GM19463 (cell line): ENCODE data around the gene SCAF4.
"Not testable (repeated sequence)": the region's sequence is repeated elsewhere in the genome, so short reads cannot be mapped to it uniquely, and the experiment has no call there.

Experiments used
- ATAC-seq: cut with Tn5 transposase; IDR thresholded peaks from one replicate; pipeline ENCODE4 v1.9.1; 2021; ENCODE audit warnings: mild to moderate bottlenecking, moderate library complexity; ENCODE audit not compliant: unreplicated experiment

Gene SCAF4

DNA sequence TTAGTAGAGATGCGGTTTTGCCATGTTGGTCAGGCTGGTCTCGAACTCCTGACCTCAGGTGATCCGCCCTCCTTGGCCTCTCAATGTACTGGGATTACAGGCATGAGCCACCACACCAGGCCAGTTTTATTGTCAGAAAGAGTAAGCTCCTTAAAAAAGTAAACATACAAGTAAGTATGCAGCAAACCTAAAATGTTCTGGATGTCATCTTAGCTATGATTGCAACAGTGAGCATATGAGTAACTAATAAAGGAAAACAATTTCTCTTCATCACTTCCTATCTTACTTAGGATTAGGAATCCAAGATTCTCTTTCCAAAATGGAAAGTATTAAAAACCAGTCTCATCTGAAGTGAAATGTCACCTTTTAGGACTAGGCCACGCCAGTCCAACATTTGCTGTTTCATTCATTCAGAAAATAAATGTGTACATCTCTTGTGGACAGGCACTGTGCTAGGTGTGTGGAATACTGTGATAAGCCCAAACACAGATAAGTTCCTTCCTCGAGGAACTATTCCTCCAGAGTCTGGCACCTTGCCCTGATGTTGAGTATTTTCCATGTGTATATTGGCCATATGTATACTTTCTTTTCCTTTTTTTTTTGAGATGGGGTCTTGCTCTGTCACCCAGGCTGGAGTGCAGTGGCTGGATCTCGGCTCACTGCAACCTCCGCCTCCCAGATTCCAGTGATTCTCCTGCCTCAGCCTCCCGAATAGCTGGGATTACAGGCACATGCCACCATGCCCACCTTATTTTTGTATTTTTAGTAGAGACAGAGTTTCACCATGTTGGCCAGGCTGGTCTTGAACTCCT, 5.9 kb upstream of the SCAF4 start:
- not testable (repeated sequence) for ATAC-seq

GRCh38 chr21:31735511-31735992, 3.6 kb upstream of the SCAF4 start:
- no peak for ATAC-seq

GRCh38 chr21:31733551-31734149, 1.7 kb upstream of the SCAF4 start:
- ATAC-seq, result no peak

- ATAC-seq, result no peak
Measured at GRCh38 chr21:31732597-31733550, 956 bp upstream of the SCAF4 start.

GRCh38 chr21:31731056-31731856, 662 bp downstream of the SCAF4 start:
- peak; percentile 10 for ATAC-seq

DNA sequence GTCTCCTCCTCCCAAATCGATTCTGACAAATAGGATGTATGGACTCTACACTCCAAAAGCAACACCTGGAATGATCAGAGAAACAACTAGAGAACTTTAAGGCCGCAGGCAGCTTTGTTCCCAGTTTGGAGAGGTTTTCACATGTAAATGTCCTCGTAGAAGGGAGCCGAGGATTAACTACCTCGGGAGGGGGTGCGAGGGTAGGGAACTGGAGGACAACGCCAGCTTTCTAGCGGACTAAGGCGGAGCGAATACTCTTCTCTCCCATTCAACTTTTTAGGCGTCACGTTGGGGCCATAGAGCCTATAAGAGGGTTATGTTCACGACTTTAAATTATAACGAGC, 1.2 kb downstream of the SCAF4 start:
- ATAC-seq, result no peak

DNA sequence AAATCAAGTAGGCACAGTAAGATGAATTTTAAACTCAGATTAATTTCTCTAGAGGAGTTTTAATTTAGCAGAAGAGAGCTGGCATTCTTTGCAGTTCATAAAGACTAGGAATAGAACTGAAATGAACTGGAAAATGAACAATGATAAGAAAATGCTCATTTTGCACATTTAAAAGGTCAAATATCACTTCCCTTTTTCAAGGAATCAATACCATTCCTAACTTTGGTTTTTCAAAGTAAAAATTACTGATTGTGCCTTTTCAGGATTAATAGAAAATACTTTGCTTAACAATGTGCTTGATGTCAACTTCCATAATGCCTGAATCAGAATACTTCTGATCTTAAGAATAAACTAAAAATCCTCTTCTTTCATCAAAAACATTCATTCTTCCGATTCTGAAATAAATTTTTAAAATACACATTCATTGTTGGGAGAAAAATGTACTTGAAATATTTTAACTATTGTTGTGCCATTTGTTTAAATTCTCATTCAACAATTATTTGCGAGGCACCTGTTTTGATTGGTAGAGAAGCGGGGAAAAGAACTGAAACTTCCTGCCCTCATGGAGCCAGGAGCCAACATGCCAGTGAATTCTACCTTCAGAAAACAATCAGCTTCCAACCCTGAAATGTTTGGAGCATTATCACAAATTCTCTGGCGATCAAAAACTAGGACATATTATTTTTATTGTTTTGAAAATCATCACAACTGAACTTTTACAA, 2.1 kb downstream of the SCAF4 start:
- no peak for ATAC-seq

DNA sequence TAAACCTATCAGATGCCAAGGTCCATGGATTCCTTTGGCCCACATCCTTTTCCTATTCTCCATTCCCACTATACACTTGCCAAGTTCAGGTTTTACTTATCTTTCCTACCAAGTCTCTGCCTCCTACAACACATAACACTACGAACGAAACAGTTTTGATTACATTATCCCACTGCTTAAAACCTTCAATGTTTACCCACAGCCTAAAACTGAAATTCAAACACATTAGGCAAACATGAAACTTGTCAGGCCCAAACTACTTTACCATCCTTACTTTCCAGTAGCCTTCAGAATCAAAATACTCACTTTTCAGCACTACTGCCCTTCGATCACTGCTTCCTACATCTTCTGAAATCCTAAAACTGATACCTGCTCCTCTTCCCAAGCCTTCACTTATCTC, 3.0 kb downstream of the SCAF4 start:
- ATAC-seq, result no peak

GRCh38 chr21:31728191-31728590, 3.7 kb downstream of the SCAF4 start:
- ATAC-seq, result no peak

- ATAC-seq, result no peak
Measured at GRCh38 chr21:31727181-31727580, 4.7 kb downstream of the SCAF4 start.

GRCh38 chr21:31726407-31726806, 5.5 kb downstream of the SCAF4 start:
- ATAC-seq, result no peak

GRCh38 chr21:31725202-31725839, 6.6 kb downstream of the SCAF4 start:
- ATAC-seq, result peak; percentile 49

DNA sequence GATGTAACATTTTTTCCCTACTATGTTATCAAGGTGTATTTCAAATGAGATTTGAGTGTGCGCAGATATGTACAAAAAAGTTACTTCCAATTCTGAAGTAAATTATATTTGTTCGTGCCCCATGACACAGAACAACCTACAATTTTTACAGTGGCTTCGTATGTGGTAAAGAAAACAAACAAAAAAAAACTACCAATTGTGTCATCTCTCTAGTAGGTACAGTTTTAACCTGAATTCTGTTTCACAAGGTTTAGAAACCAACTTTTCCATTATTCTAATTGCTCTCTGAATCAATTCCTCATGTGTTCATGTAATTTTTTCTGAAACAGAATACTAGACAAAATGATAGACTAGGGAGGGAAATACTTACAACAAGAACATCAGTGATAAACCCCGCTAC, 7.4 kb downstream of the SCAF4 start:
- no peak for ATAC-seq

GRCh38 chr21:31721381-31721780, 10.5 kb downstream of the SCAF4 start:
- ATAC-seq, result no peak

DNA sequence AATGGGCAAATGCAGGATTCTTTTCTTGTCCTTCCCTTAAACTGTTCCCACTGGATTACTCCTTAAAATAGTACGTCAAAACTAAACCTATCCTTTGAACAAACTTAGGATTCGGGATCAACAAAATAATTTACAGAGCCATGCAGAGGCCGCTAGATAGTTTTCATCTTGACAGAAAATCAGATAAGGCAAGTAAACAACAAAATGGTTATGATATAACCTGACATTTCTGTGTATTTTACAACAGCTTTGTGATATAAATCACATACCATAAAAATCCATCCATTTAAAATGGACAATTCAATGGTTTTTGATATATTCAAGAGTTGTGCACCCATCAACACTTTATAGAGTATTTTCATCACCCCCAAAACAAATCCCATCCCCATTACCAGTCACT, 11.2 kb downstream of the SCAF4 start:
- no peak for ATAC-seq

DNA sequence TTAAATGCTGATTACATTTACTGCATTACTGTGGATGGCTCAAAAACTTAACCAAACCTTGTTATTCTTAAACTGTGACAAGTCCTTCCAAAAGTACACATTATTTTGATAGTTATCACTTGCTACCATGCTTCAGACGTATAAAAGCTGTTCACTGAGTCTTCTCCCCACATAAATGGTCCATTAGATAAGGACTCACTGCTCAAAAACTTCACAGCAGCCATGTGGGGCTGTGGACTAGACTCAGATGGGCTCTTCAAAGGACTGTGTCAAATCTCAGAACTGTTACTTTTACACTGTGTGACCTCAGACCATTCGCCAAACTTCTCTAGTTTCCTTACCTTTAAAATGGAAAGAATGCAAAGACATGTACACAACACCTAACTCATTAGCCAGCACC, 11.6 kb downstream of the SCAF4 start:
- ATAC-seq, result no peak

DNA sequence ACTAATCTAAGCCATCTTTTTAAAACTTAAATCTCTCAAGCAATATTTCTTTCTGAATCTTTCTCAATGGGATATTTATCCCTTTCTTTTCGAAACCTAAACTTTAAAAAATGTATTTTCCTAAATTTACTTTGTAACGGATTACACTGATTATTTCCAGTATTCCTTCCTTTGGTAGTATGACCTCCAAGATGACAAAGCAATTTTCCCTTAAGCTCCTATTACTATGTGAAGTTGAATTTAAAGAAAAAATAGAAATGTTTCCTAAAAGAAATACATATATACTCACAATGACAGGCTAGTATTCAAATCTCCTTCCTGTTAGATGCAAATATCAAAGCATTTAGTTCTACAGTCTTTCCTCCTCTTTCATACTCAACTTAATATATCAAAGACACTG, 15.8 kb downstream of the SCAF4 start:
- no peak for ATAC-seq

- no peak for ATAC-seq
Measured at GRCh38 chr21:31714741-31715365, 17.1 kb downstream of the SCAF4 start.
